ENCODE measurements around the gene EIF4H.

Gene EIF4H

DNA sequence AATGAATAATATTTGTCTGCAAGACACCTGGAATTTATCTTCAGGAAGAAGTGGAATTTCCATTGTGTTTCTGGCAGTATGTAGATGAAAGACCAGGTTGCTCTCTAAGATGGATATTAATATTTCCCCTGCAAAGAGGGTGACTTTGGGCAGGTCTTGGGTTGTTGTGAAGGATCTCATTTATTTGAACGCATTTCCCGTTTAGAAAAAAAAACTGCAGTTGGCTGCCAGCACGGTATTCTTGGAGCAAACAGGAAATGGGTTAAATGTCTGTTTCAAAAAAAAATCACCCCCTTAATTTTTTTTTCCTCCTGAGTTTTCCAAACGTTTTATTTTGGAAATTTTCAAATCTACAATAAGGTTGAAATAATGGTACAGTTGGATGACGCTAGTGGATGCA lies 11.5 kb downstream of the EIF4H start:
- H3K4me2 ChIP-seq (ENCODE audit: low read length) = no peak overlapping the region
- peaks cover 23% of the 10 kb centered on the region for H3F3A ChIP-seq (ENCODE audit: control insufficient read depth, insufficient read depth)
- H3K27ac ChIP-seq (ENCODE audit: low read depth, low read length) = no peak overlapping the region

GRCh38 chr7:74187915-74188675 lies 13.9 kb downstream of the EIF4H start:
- peaks cover 98% of the 10 kb centered on the region for H3K36me3 ChIP-seq (ENCODE audit: control insufficient read depth, low read length)
- peaks cover 22% of the 10 kb centered on the region for H3K4me1 ChIP-seq (ENCODE audit: control insufficient read depth, low read length)
- peaks cover 68% of the 10 kb centered on the region for H4K20me1 ChIP-seq (ENCODE audit: control insufficient read depth, insufficient read depth, low read depth, low read length)
- no peak overlapping the region for H3K27ac ChIP-seq (ENCODE audit: low read depth, low read length)
- no peak overlapping the region for H3K4me2 ChIP-seq (ENCODE audit: low read length)
- H3K79me2 ChIP-seq (ENCODE audit: control insufficient read depth, low read length) = peaks cover 91% of the 10 kb centered on the region
- peaks cover 16% of the 10 kb centered on the region for H3F3A ChIP-seq (ENCODE audit: control insufficient read depth, insufficient read depth)
- H3K9me3 ChIP-seq (ENCODE audit: control insufficient read depth, insufficient read depth, low read length) = no peaks in the 10 kb centered on the region
- H3K9me2 ChIP-seq (replicated peaks; ENCODE audit: control insufficient read depth, low read length) = no peaks in the 10 kb centered on the region
- TF ChIP-seq EZH2phosphoT487 (IDR thresholded peaks at IDR 0.05; ENCODE audit: borderline replicate concordance, low read length) (no peak), CTCF (IDR thresholded peaks at IDR 0.05; ENCODE audit: low read depth, low read length, poor library complexity, severe bottlenecking) (no peak)
- H3K27me3 ChIP-seq (ENCODE audit: control insufficient read depth, low read length) = no peaks in the 10 kb centered on the region
- H3K4me3 ChIP-seq (ENCODE audit: low read length) = no peak overlapping the region

More for the DNA sequence above, 11.5 kb downstream of the EIF4H start:
- peaks cover 100% of the 10 kb centered on the region for H3K79me2 ChIP-seq (ENCODE audit: control insufficient read depth, low read length)
- no peak for TF ChIP-seq CTCF (IDR thresholded peaks at IDR 0.05; ENCODE audit: low read depth, low read length, poor library complexity, severe bottlenecking)
- TF ChIP-seq EZH2phosphoT487 (IDR thresholded peaks at IDR 0.05; ENCODE audit: borderline replicate concordance, low read length) = no peak
- H3K36me3 ChIP-seq (ENCODE audit: control insufficient read depth, low read length) = peaks cover 99% of the 10 kb centered on the region
- H4K20me1 ChIP-seq (ENCODE audit: control insufficient read depth, insufficient read depth, low read depth, low read length) = peaks cover 72% of the 10 kb centered on the region
- H3K9me2 ChIP-seq (replicated peaks; ENCODE audit: control insufficient read depth, low read length) = no peaks in the 10 kb centered on the region
- H3K4me3 ChIP-seq (ENCODE audit: low read length) = no peak overlapping the region
- H3K9me3 ChIP-seq (ENCODE audit: control insufficient read depth, insufficient read depth, low read length) = no peaks in the 10 kb centered on the region
- H3K4me1 ChIP-seq (ENCODE audit: control insufficient read depth, low read length) = peaks cover 46% of the 10 kb centered on the region
- no peaks in the 10 kb centered on the region for H3K27me3 ChIP-seq (ENCODE audit: control insufficient read depth, low read length)

DNA sequence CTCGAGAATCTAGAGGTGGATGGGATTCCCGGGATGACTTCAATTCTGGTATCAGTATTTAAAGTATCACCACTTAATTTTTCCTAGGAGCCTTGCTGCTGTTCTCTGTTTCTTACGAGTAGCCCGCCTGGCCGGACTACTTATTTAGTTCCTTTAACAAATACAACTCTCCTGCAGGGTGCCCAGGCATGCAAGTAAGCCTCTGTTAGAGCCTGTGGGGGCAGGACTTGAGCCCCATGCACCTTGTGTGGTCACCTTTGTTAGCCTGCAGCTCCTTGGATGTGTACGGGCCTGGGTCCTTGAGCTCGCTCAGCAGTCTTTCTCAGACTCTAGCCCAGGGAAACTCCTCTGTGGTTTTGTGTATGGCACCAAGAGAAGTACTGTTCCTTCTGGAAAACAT lies 16.1 kb downstream of the EIF4H start:
- Histone ChIP-seq H3F3A (ENCODE audit: control insufficient read depth, insufficient read depth) (peaks cover 20% of the 10 kb centered on the region), H3K27me3 (ENCODE audit: control insufficient read depth, low read length) (no peaks in the 10 kb centered on the region), H3K79me2 (ENCODE audit: control insufficient read depth, low read length) (peaks cover 74% of the 10 kb centered on the region), H3K4me3 (ENCODE audit: low read length) (no peak overlapping the region), H3K9me2 (replicated peaks; ENCODE audit: control insufficient read depth, low read length) (no peaks in the 10 kb centered on the region), H3K4me1 (ENCODE audit: control insufficient read depth, low read length) (peaks cover 4% of the 10 kb centered on the region; the same call in 1 of the 2 replicates), H3K4me2 (ENCODE audit: low read length) (no peak overlapping the region), H4K20me1 (ENCODE audit: control insufficient read depth, insufficient read depth, low read depth, low read length) (peaks cover 52% of the 10 kb centered on the region), H3K9me3 (ENCODE audit: control insufficient read depth, insufficient read depth, low read length) (no peaks in the 10 kb centered on the region), H3K27ac (ENCODE audit: low read depth, low read length) (no peak overlapping the region), H3K36me3 (ENCODE audit: control insufficient read depth, low read length) (peaks cover 97% of the 10 kb centered on the region)
- no peak for TF ChIP-seq CTCF (IDR thresholded peaks at IDR 0.05; ENCODE audit: low read depth, low read length, poor library complexity, severe bottlenecking)
- no peak for TF ChIP-seq EZH2phosphoT487 (IDR thresholded peaks at IDR 0.05; ENCODE audit: borderline replicate concordance, low read length)

Measured in DOHH2 (cell line).